Measurements from ENCODE around the gene QSER1. TPM values are rescaled to one million over a fixed set of nuclear protein-coding genes. Genes with fewer than 3 reads are reported as not detected.

Gene QSER1
- total and polyA plus RNA-seq, 10 of the 15 experiments (the other 5 are each of a cell fraction or from before 2014, with no cell fraction given): 2.1 to 15.0 (median 9.4) TPM

GRCh38 chr11:32902089-32902665, 9.6 kb downstream of the QSER1 start:
- ChIA-PET POLR2A (interaction anchor here (0.6 kb wide), 1 partner anchor 1195 kb away, joined by 3 read pairs; no protein-coding TSS in a partner anchor), CTCF (interaction anchor here (2.5 kb wide), 1 partner anchor 10 kb away, joined by 7 read pairs; the partner anchor contains the start of gene QSER1), RAD21 (ENCODE audit: unreplicated experiment) (interaction anchor here (1.0 kb wide), 1 partner anchor 92 kb away, joined by 3 read pairs; no protein-coding TSS in a partner anchor), SMC1A (ENCODE audit: uncharacterized antibody, unreplicated experiment) (interaction anchor here (0.6 to 1.5 kb wide), 3 partner anchors 38 to 307 kb away, joined by 3 read pairs; no protein-coding TSS in a partner anchor)
- in situ Hi-C loops (cut with MboI) (no loop called here), intact Hi-C loops (cut with micrococcal nuclease; ENCODE audit: unreplicated experiment) (no loop called here)
- Histone ChIP-seq H2AFZ (ENCODE audit: control insufficient read depth, low read depth, low read length) (no peak overlapping the region), H3K79me2 (ENCODE audit: control insufficient read depth, insufficient read depth, low read length) (peaks cover 78% of the 10 kb centered on the region), H3K27ac (ENCODE audit: control insufficient read depth, insufficient read depth) (no peak overlapping the region), H3K4me2 (ENCODE audit: control insufficient read depth, insufficient read depth) (no peak overlapping the region), H3K36me3 (ENCODE audit: control insufficient read depth in 2 of 2, insufficient read depth in 2 of 2, low read length in 1 of 2) (peaks cover 0 to 10% of the 10 kb centered on the region in 2 experiments; a peak in 1 of 4 replicates), H3K9ac (ENCODE audit: control insufficient read depth, insufficient read depth, low read length) (no peak overlapping the region), H4K20me1 (ENCODE audit: control insufficient read depth, insufficient read depth) (no peaks in the 10 kb centered on the region), H3K4me3 (no peak overlapping the region), H3K9me3 (replicated peaks; ENCODE audit: control insufficient read depth, insufficient read depth, low read length) (no peaks in the 10 kb centered on the region), H3K4me1 (ENCODE audit: control insufficient read depth, insufficient read depth, low read length) (peaks cover 18% of the 10 kb centered on the region), H3K27me3 (replicated peaks in 1 of 2; ENCODE audit: control insufficient read depth in 2 of 2, insufficient read depth in 2 of 2, low read length in 1 of 2) (no peaks in the 10 kb centered on the region)
- BruUV-seq (replicated peaks): no TSS peak
- no peak for ATAC-seq
- WGBS (ENCODE audit: insufficient coverage, insufficient replicate concordance, low lambda C conversion rate, missing lambda C conversion rate): 90% methylated on average over 4 of the region's 4 CpGs
- no peak for TF ChIP-seq NR2C2 (IDR thresholded peaks at IDR 0.05; ENCODE audit: borderline replicate concordance, control insufficient read depth, insufficient read length, low read depth)
- no peak for TF ChIP-seq E2F8 (IDR thresholded peaks at IDR 0.05; ENCODE audit: low read depth, partially characterized antibody)
- no peak for FAIRE-seq
- no peak for DNase-seq (ENCODE audit: low read depth, low spot score)

All from GM12878 (cell line).